OCI-LY1 (cell line): ENCODE results near the gene CLSTN3.

Experiments used
- H2AFZ ChIP-seq: fragments of 200-600 bp; sonication (generic), shearing (Covaris generic); 2 replicates; pipeline ENCODE4 v1.6.0; 2014; ENCODE audit warnings: antibody characterized with exemption, mild to moderate bottlenecking, low read length
- H3F3A ChIP-seq: fragments of 200-600 bp; sonication (generic), shearing (Covaris generic); 2 replicates; pipeline ENCODE4 v1.6.0; 2014; ENCODE audit warnings: mild to moderate bottlenecking, antibody characterized with exemption, low read length, moderate library complexity; ENCODE audit not compliant: insufficient read depth
- H3K27ac ChIP-seq: fragments of 200-600 bp; sonication (generic); 2 replicates; pipeline ENCODE4 v1.5.1; 2014; ENCODE audit warnings: low read length, mixed run types, mild to moderate bottlenecking, low read depth; ENCODE audit not compliant: poor library complexity, severe bottlenecking
- H3K27me3 ChIP-seq: fragments of 200-600 bp; sonication (generic); 2 replicates; pipeline ENCODE4 v1.6.0; 2014; ENCODE audit warnings: antibody characterized with exemption, mild to moderate bottlenecking, low read length, moderate library complexity; ENCODE audit not compliant: insufficient read depth
- H3K36me3 ChIP-seq: fragments of 200-600 bp; sonication (generic); 2 replicates; pipeline ENCODE4 v1.6.1; 2014; ENCODE audit warnings: mild to moderate bottlenecking, antibody characterized with exemption, low read length, moderate library complexity, mixed read lengths; ENCODE audit not compliant: insufficient read depth
- H3K4me1 ChIP-seq: fragments of 200-600 bp; sonication (generic); 2 replicates; pipeline ENCODE4 v1.5.1; 2014; ENCODE audit warnings: mild to moderate bottlenecking, low read length, moderate library complexity; ENCODE audit not compliant: insufficient read depth, severe bottlenecking
- H3K4me2 ChIP-seq: fragments of 200-600 bp; sonication (generic), shearing (Covaris generic); 2 replicates; pipeline ENCODE4 v1.6.1; 2014; ENCODE audit warnings: low read length
- H3K4me3 ChIP-seq: fragments of 200-600 bp; sonication (generic); 2 replicates; pipeline ENCODE4 v1.5.1; 2014; ENCODE audit warnings: low read length, low read depth, mild to moderate bottlenecking, mixed read lengths; ENCODE audit not compliant: poor library complexity, severe bottlenecking
- H3K79me2 ChIP-seq: fragments of 200-600 bp; shearing (Covaris generic); 2 replicates; pipeline ENCODE4 v1.6.1; 2016; ENCODE audit warnings: mixed run types, low read length, mixed read lengths; ENCODE audit not compliant: insufficient read depth
- H3K9ac ChIP-seq: fragments of 200-600 bp; sonication (generic), shearing (Covaris generic); 2 replicates; pipeline ENCODE4 v1.6.1; 2014; ENCODE audit warnings: mild to moderate bottlenecking, low read length, mixed read lengths
- H3K9me2 ChIP-seq: fragments of 200-600 bp; sonication (generic), shearing (Covaris generic); 2 replicates; pipeline ENCODE4 v1.6.1; 2014; ENCODE audit warnings: low read depth, mild to moderate bottlenecking, low read length, mixed read lengths
- H3K9me3 ChIP-seq: fragments of 200-600 bp; shearing (Covaris generic); 2 replicates; pipeline ENCODE4 v1.6.1; 2014; ENCODE audit warnings: low read length, mixed read lengths
- H4K20me1 ChIP-seq: fragments of 200-600 bp; sonication (generic), shearing (Covaris generic); 2 replicates; pipeline ENCODE4 v1.6.0; 2016; ENCODE audit warnings: mild to moderate bottlenecking, low read length; ENCODE audit not compliant: insufficient read depth
- EZH2 ChIP-seq: fragments of 200-600 bp; sonication (generic), shearing (Covaris generic); IDR thresholded peaks from 2 replicates; pipeline ENCODE4 v1.8.0; 2017; ENCODE audit warnings: borderline replicate concordance, mixed run types, mild to moderate bottlenecking, antibody characterized with exemption, low read length, moderate library complexity, mixed read lengths
- TF ChIP-seq, protein P1 (sequence below): fragments of 200-600 bp; sonication (generic), shearing (Covaris generic); IDR thresholded peaks from 2 replicates; pipeline ENCODE4 v1.5.1; 2017; ENCODE audit warnings: mild to moderate bottlenecking, antibody characterized with exemption, low read length, moderate library complexity, mixed read lengths

CLSTN3 gene

DNA sequence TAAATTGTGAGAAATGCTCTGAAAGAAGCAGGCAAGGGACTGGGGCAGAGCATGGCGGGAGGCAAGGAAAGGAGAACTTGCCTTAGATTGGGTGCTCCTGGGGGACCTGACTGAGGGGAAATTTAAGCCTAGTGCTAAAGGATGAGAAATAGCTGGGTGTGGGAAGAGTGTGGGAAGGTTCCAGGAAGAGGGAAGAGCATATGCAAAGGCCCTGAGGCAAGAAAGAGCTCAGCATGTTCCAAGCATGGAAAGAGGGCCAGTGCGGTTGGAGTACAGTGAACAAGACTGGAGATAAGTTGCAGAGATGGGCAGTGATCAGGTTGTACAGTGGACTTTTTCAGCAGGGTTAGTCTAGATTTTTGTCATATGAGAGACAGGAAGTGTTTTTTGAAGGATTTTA is 9.0 kb downstream of the CLSTN3 start:
- no peaks in the 10 kb centered on the region for H3K27me3 ChIP-seq
- no peaks in the 10 kb centered on the region for H3K9me2 ChIP-seq
- no peaks in the 10 kb centered on the region for H3K9me3 ChIP-seq
- H3K9ac ChIP-seq: no peak overlapping the region
- H3K79me2 ChIP-seq: no peaks in the 10 kb centered on the region
- no peaks in the 10 kb centered on the region for H3F3A ChIP-seq
- H3K4me1 ChIP-seq: no peaks in the 10 kb centered on the region
- H3K36me3 ChIP-seq: no peaks in the 10 kb centered on the region
- H3K4me3 ChIP-seq: no peak overlapping the region
- H3K4me2 ChIP-seq: no peak overlapping the region
- H2AFZ ChIP-seq: no peak overlapping the region
- no peaks in the 10 kb centered on the region for H4K20me1 ChIP-seq
- no peak overlapping the region for H3K27ac ChIP-seq
- TF ChIP-seq, protein P1, sequence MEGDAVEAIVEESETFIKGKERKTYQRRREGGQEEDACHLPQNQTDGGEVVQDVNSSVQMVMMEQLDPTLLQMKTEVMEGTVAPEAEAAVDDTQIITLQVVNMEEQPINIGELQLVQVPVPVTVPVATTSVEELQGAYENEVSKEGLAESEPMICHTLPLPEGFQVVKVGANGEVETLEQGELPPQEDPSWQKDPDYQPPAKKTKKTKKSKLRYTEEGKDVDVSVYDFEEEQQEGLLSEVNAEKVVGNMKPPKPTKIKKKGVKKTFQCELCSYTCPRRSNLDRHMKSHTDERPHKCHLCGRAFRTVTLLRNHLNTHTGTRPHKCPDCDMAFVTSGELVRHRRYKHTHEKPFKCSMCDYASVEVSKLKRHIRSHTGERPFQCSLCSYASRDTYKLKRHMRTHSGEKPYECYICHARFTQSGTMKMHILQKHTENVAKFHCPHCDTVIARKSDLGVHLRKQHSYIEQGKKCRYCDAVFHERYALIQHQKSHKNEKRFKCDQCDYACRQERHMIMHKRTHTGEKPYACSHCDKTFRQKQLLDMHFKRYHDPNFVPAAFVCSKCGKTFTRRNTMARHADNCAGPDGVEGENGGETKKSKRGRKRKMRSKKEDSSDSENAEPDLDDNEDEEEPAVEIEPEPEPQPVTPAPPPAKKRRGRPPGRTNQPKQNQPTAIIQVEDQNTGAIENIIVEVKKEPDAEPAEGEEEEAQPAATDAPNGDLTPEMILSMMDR: no peak
- TF ChIP-seq EZH2: no peak

DNA sequence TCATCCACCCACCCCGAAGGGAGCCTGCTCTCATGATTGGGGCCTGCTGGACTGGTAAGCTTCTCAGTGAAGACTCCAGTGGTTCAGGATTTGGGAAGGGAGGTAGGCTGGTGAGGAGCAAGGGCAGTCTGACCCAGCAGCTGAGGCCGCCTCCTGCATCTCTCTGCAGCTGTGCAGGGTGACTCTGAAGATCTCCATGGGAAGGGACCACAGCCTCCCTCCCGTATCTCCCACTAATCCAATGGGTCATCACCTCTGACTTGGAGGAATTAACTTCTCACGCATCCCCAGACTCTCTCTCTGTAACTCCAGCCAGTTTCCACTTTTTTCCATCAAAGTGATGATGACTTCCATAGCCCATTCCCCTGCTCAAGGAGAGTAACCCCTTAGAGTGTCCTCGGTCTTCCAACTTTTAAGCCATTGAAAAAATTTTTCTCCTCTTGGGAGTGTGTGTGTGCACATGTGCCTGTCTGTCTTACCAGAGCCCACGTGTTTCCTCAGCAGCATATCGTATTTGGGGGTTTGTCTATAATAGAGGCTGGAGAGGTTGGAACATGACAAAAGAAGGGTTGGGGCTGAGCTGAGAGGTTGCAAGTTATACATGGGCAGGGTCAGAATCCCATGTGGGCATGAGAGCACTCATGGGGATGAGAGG is 11.3 kb downstream of the CLSTN3 start:
- no peaks in the 10 kb centered on the region for H3K36me3 ChIP-seq
- no peak overlapping the region for H3K4me2 ChIP-seq
- H3K27me3 ChIP-seq: no peaks in the 10 kb centered on the region
- no peaks in the 10 kb centered on the region for H3F3A ChIP-seq
- H3K9me3 ChIP-seq: no peaks in the 10 kb centered on the region
- no peak overlapping the region for H3K27ac ChIP-seq
- H3K9me2 ChIP-seq: no peaks in the 10 kb centered on the region
- H3K9ac ChIP-seq: no peak overlapping the region
- no peaks in the 10 kb centered on the region for H3K79me2 ChIP-seq
- H4K20me1 ChIP-seq: no peaks in the 10 kb centered on the region
- no peaks in the 10 kb centered on the region for H3K4me1 ChIP-seq
- TF ChIP-seq, protein P1: no peak
- TF ChIP-seq EZH2: no peak
- no peak overlapping the region for H2AFZ ChIP-seq
- no peak overlapping the region for H3K4me3 ChIP-seq

DNA sequence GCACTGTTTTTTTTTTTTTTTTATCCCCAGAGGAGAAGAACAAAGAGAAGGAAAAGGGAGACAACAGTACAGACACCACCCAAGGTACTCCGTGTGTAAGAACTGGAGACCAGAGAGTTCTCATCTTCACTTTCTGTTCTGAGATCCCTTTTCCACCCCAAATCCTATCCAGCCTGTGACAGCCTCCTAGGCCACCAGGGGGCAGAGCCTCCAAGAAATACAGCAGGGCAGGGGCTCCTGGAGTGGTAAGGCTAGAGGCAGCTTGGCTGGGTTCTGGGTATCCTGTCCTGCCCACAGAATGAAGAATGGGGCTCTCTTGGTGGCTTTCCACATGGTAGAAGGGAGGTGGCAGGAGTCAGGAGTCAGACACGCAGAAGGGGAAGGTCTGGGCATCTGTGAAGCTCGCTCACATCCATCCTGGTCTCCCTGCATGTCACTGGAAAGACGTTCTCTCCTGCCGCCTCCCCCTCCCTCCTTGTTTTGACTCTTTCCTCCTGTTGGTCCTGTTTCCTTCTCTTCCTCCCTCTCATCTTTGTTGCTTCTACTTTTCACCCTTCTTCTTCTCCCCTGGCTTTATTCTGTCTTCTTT is 12.0 kb downstream of the CLSTN3 start:
- H4K20me1 ChIP-seq: no peaks in the 10 kb centered on the region
- no peak overlapping the region for H3K4me2 ChIP-seq
- no peaks in the 10 kb centered on the region for H3K4me1 ChIP-seq
- H3K9me3 ChIP-seq: no peaks in the 10 kb centered on the region
- no peak overlapping the region for H2AFZ ChIP-seq
- H3K4me3 ChIP-seq: no peak overlapping the region
- H3K27me3 ChIP-seq: no peaks in the 10 kb centered on the region
- TF ChIP-seq, protein P1: peak; percentile 82
- no peak for TF ChIP-seq EZH2
- no peak overlapping the region for H3K9ac ChIP-seq
- no peaks in the 10 kb centered on the region for H3K79me2 ChIP-seq
- no peaks in the 10 kb centered on the region for H3F3A ChIP-seq
- no peaks in the 10 kb centered on the region for H3K36me3 ChIP-seq
- no peak overlapping the region for H3K27ac ChIP-seq
- H3K9me2 ChIP-seq: no peaks in the 10 kb centered on the region
